ENCODE results near the gene ZNF783. TPM values are rescaled to one million over a fixed set of nuclear protein-coding genes. Genes with fewer than 3 reads are reported as not detected.

The ZNF783 gene
- total and polyA plus RNA-seq, 2 of the 8 experiments (the other 6 are each of a cell fraction or from before 2014, with no cell fraction given) = 7.3 to 8.2 TPM

- POLR2A ChIA-PET (ENCODE audit: partially characterized antibody) = interaction anchor here (0.8 to 2.3 kb wide), 5 partner anchors 9 to 23 kb away, joined by 3 to 6 read pairs (median 5); partner anchors contain the start of gene ZNF282
- no peak for TF ChIP-seq SP1 (IDR thresholded peaks at IDR 0.05; ENCODE audit: low read depth, low read length)
- no peak for TF ChIP-seq GTF2F1 (IDR thresholded peaks at IDR 0.05; ENCODE audit: borderline replicate concordance, low read depth, low read length)
- TF ChIP-seq SP4 (IDR thresholded peaks at IDR 0.05; ENCODE audit: low read length) = no peak
- TF ChIP-seq BACH1 (IDR thresholded peaks at IDR 0.05; ENCODE audit: low read length) = no peak
- no peak for TF ChIP-seq NANOG (IDR thresholded peaks at IDR 0.05; ENCODE audit: insufficient read depth, low read depth, low read length, poor library complexity, severe bottlenecking)
- Histone ChIP-seq H3K4me3 (ENCODE audit: extremely low read depth in 1 of 4, insufficient read depth in 2 of 4, low read depth in 3 of 4, low read length in 4 of 4) (no peak overlapping the region), H3K18ac (ENCODE audit: extremely low read depth, low read length) (no peak overlapping the region), H2BK120ac (replicated peaks; ENCODE audit: low read depth, low read length) (no peak overlapping the region), H3K9me3 (ENCODE audit: insufficient read depth in 2 of 2, low read depth in 1 of 2, low read length in 1 of 2) (no peaks in the 10 kb centered on the region), H2BK15ac (ENCODE audit: low read length) (no peak overlapping the region), H4K5ac (ENCODE audit: insufficient read length, low read depth, low read length) (no peak overlapping the region), H3K14ac (ENCODE audit: insufficient read length) (no peak overlapping the region), H4K20me1 (replicated peaks in 1 of 2; ENCODE audit: control insufficient read depth in 1 of 2, insufficient read depth in 2 of 2, low read length in 2 of 2) (peaks cover 0 to 7% of the 10 kb centered on the region in 2 experiments), H3K36me3 (ENCODE audit: control insufficient read depth in 2 of 4, insufficient read depth in 4 of 4, low read length in 3 of 4) (peaks cover 7 to 62% (median 29%) of the 10 kb centered on the region in 4 experiments), H3K56ac (replicated peaks; ENCODE audit: insufficient read length, low read depth, low read length) (no peak overlapping the region), H2AK5ac (ENCODE audit: low read depth, low read length) (no peak overlapping the region), H3K79me1 (ENCODE audit: low read depth, low read length) (peaks cover 2% of the 10 kb centered on the region), H2AFZ (ENCODE audit: low read length) (no peak overlapping the region), H2BK5ac (ENCODE audit: low read depth, low read length) (no peak overlapping the region), H3K9ac (replicated peaks in 1 of 4; ENCODE audit: extremely low read depth in 1 of 4, low read depth in 3 of 4, low read length in 3 of 4) (no peak overlapping the region), H3K27me3 (replicated peaks in 1 of 4; ENCODE audit: control insufficient read depth in 3 of 4, extremely low read depth in 1 of 4, insufficient read depth in 3 of 4, low read length in 3 of 4) (no peaks in the 10 kb centered on the region), H2BK20ac (ENCODE audit: low read length) (0 out of 2 replicates have a peak overlapping the region, but pooled peaks have one; percentile 56), H3K4me2 (ENCODE audit: insufficient read depth in 1 of 2, low read depth in 2 of 2, low read length in 2 of 2) (no peak overlapping the region), H3K27ac (ENCODE audit: low read depth, low read length) (no peak overlapping the region), H4K8ac (ENCODE audit: extremely low read depth, insufficient read depth, low read length) (no peak overlapping the region), H3K23ac (ENCODE audit: insufficient read length) (no peak overlapping the region), H3K79me2 (ENCODE audit: control insufficient read depth in 1 of 2, insufficient read depth in 2 of 2, low read length in 2 of 2) (no peaks in the 10 kb centered on the region), H3K23me2 (ENCODE audit: low read depth, low read length) (no peaks in the 10 kb centered on the region), H3K4ac (replicated peaks; ENCODE audit: insufficient read length, low read depth, low read length) (no peak overlapping the region), H4K91ac (replicated peaks; ENCODE audit: insufficient read length, low read length) (no peak overlapping the region), H2BK12ac (ENCODE audit: low read depth, low read length) (no peak overlapping the region), H3K4me1 (replicated peaks in 1 of 4; ENCODE audit: control insufficient read depth in 3 of 4, insufficient read depth in 4 of 4, low read length in 3 of 4) (no peaks in the 10 kb centered on the region)
- DNase-seq (ENCODE audit: low read depth in 1 of 2, low spot score in 2 of 2) (no peak), FAIRE-seq (no peak)
- 87% methylated on average over 10 of the region's 10 CpGs; no CpG with 5 or more reads in 1 of the 2 experiments for WGBS, 2 experiments (ENCODE audit: extremely low coverage in 1 of 2, insufficient coverage in 1 of 2, insufficient read length in 1 of 2, insufficient replicate concordance in 2 of 2, low coverage in 1 of 2, low lambda C conversion rate in 2 of 2, missing lambda C conversion rate in 1 of 2)
- CTCF ChIA-PET (ENCODE audit: partially characterized antibody) = interaction anchor here (0.6 to 1.8 kb wide), 5 partner anchors 8 to 325 kb away, joined by 3 to 9 read pairs (median 3); no protein-coding TSS in a partner anchor
These were observed 43.3 kb upstream of the ZNF783 start for GRCh38 chr7:149218469-149219420.

Data from H1 (cell line).